ENCODE measurements around the gene PSMD12. TPM values are rescaled to one million over a fixed set of nuclear protein-coding genes. Genes with fewer than 3 reads are reported as not detected.

PSMD12 gene
- 10 to 100 TPM; 91.1 to 94.2 TPM for total RNA-seq
- polyA plus RNA-seq = 40.2 TPM

DNA sequence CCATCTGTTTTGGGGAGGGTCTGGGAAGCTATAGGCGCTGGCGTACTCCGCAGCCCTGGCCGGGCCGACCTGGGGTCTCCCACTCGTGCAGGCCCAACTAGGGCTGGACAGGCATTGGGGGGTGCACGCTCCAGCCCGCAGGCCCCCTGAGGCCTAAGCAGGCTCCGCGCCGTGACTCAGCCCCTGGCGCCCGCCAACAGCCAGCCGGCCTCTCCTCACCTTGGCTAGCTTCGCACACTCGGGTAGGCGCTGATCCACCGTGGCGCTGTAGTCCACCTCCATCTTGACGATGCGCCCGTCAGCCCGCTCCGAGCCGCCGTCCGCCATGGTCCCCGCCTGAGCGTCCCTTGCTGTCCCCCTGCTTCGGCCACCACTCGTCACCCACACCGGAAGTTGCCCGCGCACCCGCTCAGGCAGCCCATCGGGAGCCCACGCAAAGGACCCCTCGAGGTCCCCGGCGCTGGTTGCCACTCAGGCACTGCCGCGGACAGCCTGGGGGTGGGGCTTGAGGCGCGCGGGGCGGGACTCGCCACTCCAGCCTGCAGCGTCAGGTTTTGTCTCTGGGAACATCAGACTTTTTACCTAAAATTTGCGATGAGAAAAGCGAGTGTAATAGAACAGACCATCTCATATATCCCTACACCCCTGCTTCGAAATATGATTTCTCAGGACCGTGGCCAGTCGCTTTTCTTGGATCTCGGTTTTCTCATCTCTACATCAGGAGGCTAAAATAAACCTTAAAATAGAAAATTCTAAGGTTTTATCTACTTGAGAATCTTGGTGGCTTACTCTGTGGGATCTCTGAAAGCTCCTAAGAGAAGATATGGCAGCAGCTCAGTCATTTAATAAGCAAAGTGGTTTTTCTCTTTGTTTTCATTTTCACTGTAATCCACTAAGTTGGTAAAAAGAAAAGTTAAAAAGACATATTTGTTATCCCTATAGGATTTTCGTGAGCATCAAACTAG, at the start of gene PSMD12:
TSS of gene PSMD12 (minus strand) at position 385 of the 965 bp plus-strand sequence. CDS start at position 327, 58 bp downstream.
- Histone ChIP-seq H3K9me3 (ENCODE audit: low read length) (no peaks in the 10 kb centered on the region), H3K4me1 (ENCODE audit: insufficient read depth, low read length) (peaks cover 31% of the 10 kb centered on the region), H3K36me3 (ENCODE audit: insufficient read depth, low read length) (no peaks in the 10 kb centered on the region), H3K27me3 (ENCODE audit: insufficient read depth, low read length, poor library complexity, severe bottlenecking) (no peaks in the 10 kb centered on the region), H3K4me3 (ENCODE audit: low read length) (peak within 1 kb of the TSS; percentile 90), H3K27ac (ENCODE audit: low read depth, low read length) (peak within 1 kb of the TSS; percentile 92)
- POLR2A ChIA-PET = interaction anchor here (0.6 to 3.1 kb wide), 6 partner anchors 11 to 119 kb away, joined by 3 to 20 read pairs (median 4); partner anchors contain the start of gene PITPNC1
- DNase-seq = peak; percentile 89 to 94 (median 93)
- no peaks in the 10 kb centered on the region for H3K9me3 Mint-ChIP-seq
- H3K27ac Mint-ChIP-seq = peak within 1 kb of the TSS; percentile 87 to 99 (median 98)
- peak within 1 kb of the TSS; percentile 91 to 98 (median 96) for H3K4me3 Mint-ChIP-seq
- peaks cover 0 to 33% (median 3%) of the 10 kb centered on the region in 3 donors for H3K36me3 Mint-ChIP-seq
- peaks cover 0 to 4% of the 10 kb centered on the region in 2 donors for H3K27me3 Mint-ChIP-seq
- H3K4me1 Mint-ChIP-seq = peaks cover 38 to 55% (median 52%) of the 10 kb centered on the region in 3 donors
- CTCF ChIA-PET = interaction anchor here (1.4 to 3.9 kb wide), 4 partner anchors 9 to 351 kb away, joined by 3 to 35 read pairs (median 6); partner anchors contain the start of genes NOL11 and PITPNC1

DNA sequence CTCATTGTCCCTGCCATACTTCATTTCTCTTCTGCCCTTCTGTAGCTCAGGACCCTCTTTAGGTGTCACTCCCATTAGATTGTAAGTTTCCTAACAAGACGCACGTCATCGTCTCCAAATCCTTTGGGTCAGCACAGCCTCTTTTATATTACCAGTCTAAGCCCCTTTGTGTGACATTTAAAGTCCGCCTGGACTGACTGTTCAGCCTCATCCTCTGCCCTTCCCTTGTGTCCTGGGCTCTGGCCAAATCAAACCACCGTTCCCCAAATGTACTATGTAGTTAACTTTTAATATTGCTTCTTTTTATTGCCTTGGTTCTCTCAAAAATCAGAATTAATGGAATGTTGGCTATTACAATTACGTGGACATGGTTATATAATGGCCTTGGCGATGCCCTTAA, 48.9 kb upstream of the PSMD12 start:
- Histone ChIP-seq H3K4me1 (ENCODE audit: insufficient read depth, low read length) (peaks cover 36% of the 10 kb centered on the region), H3K4me3 (ENCODE audit: low read length) (no peak overlapping the region), H3K27ac (ENCODE audit: low read depth, low read length) (no peak overlapping the region), H3K9me3 (ENCODE audit: low read length) (no peaks in the 10 kb centered on the region), H3K27me3 (ENCODE audit: insufficient read depth, low read length, poor library complexity, severe bottlenecking) (no peaks in the 10 kb centered on the region), H3K36me3 (ENCODE audit: insufficient read depth, low read length) (no peaks in the 10 kb centered on the region)
- H3K4me3 Mint-ChIP-seq = peak overlapping the region in 1 of 7 donors; percentile 41
- ChIA-PET POLR2A (no interaction called here), CTCF (interaction anchor here (0.7 to 1.2 kb wide), 2 partner anchors 11 to 60 kb away, joined by 3 to 4 read pairs; no protein-coding TSS in a partner anchor)
- no peak for DNase-seq
- H3K4me1 Mint-ChIP-seq = peaks cover 63 to 91% (median 74%) of the 10 kb centered on the region in 3 donors
- H3K27me3 Mint-ChIP-seq = no peaks in the 10 kb centered on the region
- peaks cover 0 to 8% (median 1%) of the 10 kb centered on the region in 5 donors for H3K9me3 Mint-ChIP-seq
- H3K36me3 Mint-ChIP-seq = peaks cover 0 to 16% (median 4%) of the 10 kb centered on the region in 3 donors
- peak overlapping the region in 6 of 8 donors; percentile 1 to 66 (median 40) for H3K27ac Mint-ChIP-seq

DNA sequence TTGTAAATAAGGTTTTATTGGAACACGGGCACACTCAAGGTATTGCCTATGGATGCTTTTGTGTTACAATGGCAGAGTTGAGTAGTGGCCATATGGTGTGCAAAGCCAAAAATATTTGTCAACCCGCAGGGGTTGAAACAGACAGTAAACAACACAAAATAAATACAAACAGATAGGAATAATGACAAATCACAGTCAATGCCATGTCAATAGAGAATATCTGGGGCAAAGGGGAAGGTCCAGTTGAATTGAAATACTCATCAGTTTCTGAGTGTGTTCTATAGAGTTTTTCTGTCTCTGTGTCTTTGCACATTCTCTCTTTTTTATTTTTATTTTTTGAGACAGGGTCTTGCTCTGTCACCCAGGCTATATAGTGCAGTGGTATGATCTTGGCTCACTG, 48.2 kb upstream of the PSMD12 start:
- peaks cover 0 to 8% (median 1%) of the 10 kb centered on the region in 5 donors for H3K9me3 Mint-ChIP-seq
- Histone ChIP-seq H3K27ac (ENCODE audit: low read depth, low read length) (no peak overlapping the region), H3K27me3 (ENCODE audit: insufficient read depth, low read length, poor library complexity, severe bottlenecking) (no peaks in the 10 kb centered on the region), H3K36me3 (ENCODE audit: insufficient read depth, low read length) (no peaks in the 10 kb centered on the region), H3K4me1 (ENCODE audit: insufficient read depth, low read length) (peaks cover 29% of the 10 kb centered on the region), H3K9me3 (ENCODE audit: low read length) (no peaks in the 10 kb centered on the region), H3K4me3 (ENCODE audit: low read length) (no peak overlapping the region)
- ChIA-PET POLR2A (no interaction called here), CTCF (interaction anchor here (1.2 kb wide), 1 partner anchor 61 kb away, joined by 4 read pairs; no protein-coding TSS in a partner anchor)
- peaks cover 59 to 90% (median 71%) of the 10 kb centered on the region in 3 donors for H3K4me1 Mint-ChIP-seq
- H3K27me3 Mint-ChIP-seq = no peaks in the 10 kb centered on the region
- H3K36me3 Mint-ChIP-seq = peaks cover 0 to 18% (median 4%) of the 10 kb centered on the region in 3 donors
- no peak overlapping the region for H3K4me3 Mint-ChIP-seq
- peak overlapping the region in 4 of 8 donors; percentile 33 to 82 (median 56) for H3K27ac Mint-ChIP-seq
- DNase-seq = no peak

DNA sequence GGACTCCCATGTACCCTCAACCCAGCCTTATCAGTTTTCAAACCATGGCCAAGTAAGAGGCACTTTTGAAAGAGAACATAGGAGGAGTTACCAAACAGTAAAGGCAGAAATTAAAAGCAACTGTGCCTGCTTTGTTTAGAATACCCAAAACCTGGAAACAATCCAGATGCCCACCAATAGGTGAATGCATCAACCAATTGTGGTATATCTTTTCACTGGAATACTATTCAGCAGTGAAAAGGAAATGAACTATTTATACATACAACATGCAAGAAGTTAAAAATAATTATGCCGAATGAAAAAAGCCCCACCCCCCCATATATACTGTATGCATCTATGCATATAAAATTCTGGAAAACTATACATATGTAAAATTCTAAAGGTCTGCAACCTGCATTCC, 47.8 kb upstream of the PSMD12 start:
- ChIA-PET CTCF (no interaction called here), POLR2A (no interaction called here)
- no peak overlapping the region for H3K4me3 Mint-ChIP-seq
- peak overlapping the region in 3 of 8 donors; percentile 45 to 82 (median 70) for H3K27ac Mint-ChIP-seq
- peaks cover 0 to 20% (median 4%) of the 10 kb centered on the region in 3 donors for H3K36me3 Mint-ChIP-seq
- peaks cover 0 to 8% (median 1%) of the 10 kb centered on the region in 5 donors for H3K9me3 Mint-ChIP-seq
- H3K4me1 ChIP-seq (ENCODE audit: insufficient read depth, low read length) = peaks cover 25% of the 10 kb centered on the region
- H3K27me3 Mint-ChIP-seq = no peaks in the 10 kb centered on the region
- no peak for DNase-seq
- H3K4me3 ChIP-seq (ENCODE audit: low read length) = no peak overlapping the region
- H3K27ac ChIP-seq (ENCODE audit: low read depth, low read length) = no peak overlapping the region
- no peaks in the 10 kb centered on the region for H3K27me3 ChIP-seq (ENCODE audit: insufficient read depth, low read length, poor library complexity, severe bottlenecking)
- H3K36me3 ChIP-seq (ENCODE audit: insufficient read depth, low read length) = no peaks in the 10 kb centered on the region
- H3K9me3 ChIP-seq (ENCODE audit: low read length) = no peaks in the 10 kb centered on the region
- peaks cover 57 to 90% (median 67%) of the 10 kb centered on the region in 3 donors for H3K4me1 Mint-ChIP-seq

DNA sequence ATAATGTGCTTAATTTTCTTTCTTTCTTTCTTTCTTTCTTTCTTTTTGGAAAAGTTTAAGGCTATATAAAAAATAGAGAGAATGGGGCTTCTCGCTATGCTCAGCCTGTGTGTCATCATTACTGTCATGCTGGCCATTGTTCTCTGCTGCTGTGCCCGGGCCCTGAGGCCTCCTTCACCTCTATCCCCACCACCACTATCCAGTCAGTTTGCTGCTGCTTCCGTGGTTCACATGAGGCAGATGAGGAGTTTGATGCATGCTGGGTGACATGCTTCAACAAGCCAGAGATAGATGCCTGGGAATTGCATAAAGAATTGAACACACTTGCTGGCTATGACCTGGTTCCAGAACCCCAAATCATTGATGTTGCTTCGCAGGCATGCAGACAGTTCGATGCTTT, 47.0 kb upstream of the PSMD12 start:
- H3K9me3 Mint-ChIP-seq = peaks cover 0 to 8% (median 1%) of the 10 kb centered on the region in 5 donors

DNA sequence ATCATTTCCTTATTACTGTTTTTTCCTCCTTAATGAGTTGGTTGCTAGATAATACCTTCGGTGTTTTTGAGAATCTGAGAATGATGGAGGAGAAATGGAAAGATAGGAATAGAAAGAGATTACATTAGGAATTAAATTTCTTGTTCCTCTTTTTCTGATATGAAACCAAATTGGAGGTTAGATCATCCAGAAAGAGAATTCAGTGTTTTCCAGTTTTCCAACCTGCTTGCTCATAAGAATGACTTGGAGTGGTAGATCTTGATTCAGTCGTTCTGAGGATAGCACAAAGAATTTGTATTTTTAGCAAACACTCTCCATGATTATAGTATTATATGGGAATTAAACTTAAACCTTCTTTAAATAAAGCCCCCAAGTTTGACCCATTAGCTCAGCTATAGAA, 46.6 kb upstream of the PSMD12 start:
- Histone ChIP-seq H3K27ac (ENCODE audit: low read depth, low read length) (no peak overlapping the region), H3K36me3 (ENCODE audit: insufficient read depth, low read length) (no peaks in the 10 kb centered on the region), H3K9me3 (ENCODE audit: low read length) (no peaks in the 10 kb centered on the region), H3K27me3 (ENCODE audit: insufficient read depth, low read length, poor library complexity, severe bottlenecking) (no peaks in the 10 kb centered on the region), H3K4me1 (ENCODE audit: insufficient read depth, low read length) (peaks cover 20% of the 10 kb centered on the region), H3K4me3 (ENCODE audit: low read length) (no peak overlapping the region)
- ChIA-PET CTCF (no interaction called here), POLR2A (interaction anchor here (0.6 kb wide), 1 partner anchor 203 kb away, joined by 4 read pairs; no protein-coding TSS in a partner anchor)
- peaks cover 0 to 23% (median 2%) of the 10 kb centered on the region in 3 donors for H3K36me3 Mint-ChIP-seq
- peak overlapping the region; percentile 37 to 90 (median 56) for H3K27ac Mint-ChIP-seq
- H3K4me3 Mint-ChIP-seq = no peak overlapping the region
- no peaks in the 10 kb centered on the region for H3K27me3 Mint-ChIP-seq
- no peak for DNase-seq
- peaks cover 55 to 87% (median 63%) of the 10 kb centered on the region in 3 donors for H3K4me1 Mint-ChIP-seq
- peaks cover 0 to 8% (median 1%) of the 10 kb centered on the region in 5 donors for H3K9me3 Mint-ChIP-seq

More for the DNA sequence above, 47.0 kb upstream of the PSMD12 start:
- CTCF ChIA-PET = no interaction called here
- Histone ChIP-seq H3K27ac (ENCODE audit: low read depth, low read length) (no peak overlapping the region), H3K36me3 (ENCODE audit: insufficient read depth, low read length) (no peaks in the 10 kb centered on the region), H3K9me3 (ENCODE audit: low read length) (no peaks in the 10 kb centered on the region), H3K4me1 (ENCODE audit: insufficient read depth, low read length) (peaks cover 24% of the 10 kb centered on the region), H3K27me3 (ENCODE audit: insufficient read depth, low read length, poor library complexity, severe bottlenecking) (no peaks in the 10 kb centered on the region), H3K4me3 (ENCODE audit: low read length) (no peak overlapping the region)
- POLR2A ChIA-PET = interaction anchor here (0.6 kb wide), 1 partner anchor 203 kb away, joined by 4 read pairs; no protein-coding TSS in a partner anchor
- Mint-ChIP-seq H3K36me3 (peaks cover 0 to 23% (median 4%) of the 10 kb centered on the region in 3 donors), H3K27ac (peak overlapping the region in 6 of 8 donors; percentile 45 to 84 (median 60)), H3K27me3 (no peaks in the 10 kb centered on the region), H3K4me3 (peak overlapping the region in 1 of 7 donors; percentile 16), H3K4me1 (peaks cover 57 to 89% (median 66%) of the 10 kb centered on the region in 3 donors)
- DNase-seq = no peak

DNA sequence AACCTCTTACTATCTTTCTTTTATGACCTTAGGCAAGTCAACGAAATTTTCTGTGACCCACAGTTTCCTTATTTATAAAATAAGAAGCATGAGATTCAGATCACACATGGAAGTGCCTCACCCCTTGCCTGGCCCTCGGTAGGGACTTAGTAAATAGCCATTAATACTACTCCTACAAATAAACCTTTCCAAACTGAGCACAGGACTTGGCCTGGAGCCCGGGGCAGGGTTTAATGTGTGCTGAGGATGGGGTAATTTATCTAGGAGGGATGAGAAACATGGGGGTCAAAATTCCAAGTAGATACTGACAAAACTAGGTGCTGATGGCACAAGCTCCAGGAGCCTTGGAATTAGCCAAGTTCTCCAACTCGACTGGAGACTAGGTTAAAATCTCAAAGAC, 45.7 kb upstream of the PSMD12 start:
- H3K4me3 ChIP-seq (ENCODE audit: low read length) = no peak overlapping the region
- ChIA-PET POLR2A (no interaction called here), CTCF (interaction anchor here (0.6 to 1.6 kb wide), 2 partner anchors 34 to 1990 kb away, joined by 3 read pairs; no protein-coding TSS in a partner anchor)
- DNase-seq = no peak
- no peaks in the 10 kb centered on the region for H3K36me3 ChIP-seq (ENCODE audit: insufficient read depth, low read length)
- Mint-ChIP-seq H3K4me3 (peak overlapping the region in 1 of 7 donors; percentile 12), H3K36me3 (peaks cover 0 to 22% (median 2%) of the 10 kb centered on the region in 3 donors), H3K4me1 (peaks cover 59 to 82% (median 63%) of the 10 kb centered on the region in 3 donors), H3K9me3 (peaks cover 0 to 8% (median 1%) of the 10 kb centered on the region in 5 donors), H3K27ac (peak overlapping the region in 7 of 8 donors; percentile 6 to 85 (median 70)), H3K27me3 (no peaks in the 10 kb centered on the region)
- no peak overlapping the region for H3K27ac ChIP-seq (ENCODE audit: low read depth, low read length)
- no peaks in the 10 kb centered on the region for H3K9me3 ChIP-seq (ENCODE audit: low read length)
- H3K27me3 ChIP-seq (ENCODE audit: insufficient read depth, low read length, poor library complexity, severe bottlenecking) = no peaks in the 10 kb centered on the region
- H3K4me1 ChIP-seq (ENCODE audit: insufficient read depth, low read length) = peaks cover 23% of the 10 kb centered on the region

Data from CD8-positive, alpha-beta memory T cell (primary cell).